ENCODE measurements around the gene ZBTB3. TPM values are rescaled to one million over a fixed set of nuclear protein-coding genes. Genes with fewer than 3 reads are reported as not detected.
A peak's percentile ranks its signal among the peaks of the same experiment; 100 is the strongest.

ZBTB3 gene
- total RNA-seq, 1 experiment from 2014 or later: 12.9 TPM

GRCh38 chr11:62794201-62794775, 40.3 kb upstream of the ZBTB3 start:
- H3K9me3 ChIP-seq (ENCODE audit: control insufficient read depth, insufficient read depth, low read depth, low read length): no peaks in the 10 kb centered on the region
- in situ Hi-C loops (cut with HindIII; ENCODE audit: low pct_unique_long_range_greater_than_20kb, low sequenced_read_pairs): no loop called here

GRCh38 chr11:62792202-62792575, 38.2 kb upstream of the ZBTB3 start:
- peak overlapping the region; percentile 87 for H3K27ac ChIP-seq (ENCODE audit: low read length)
- no peak for DNase-seq (ENCODE audit: low read depth, low spot score)
- H3K4me1 ChIP-seq (ENCODE audit: control insufficient read depth, insufficient read depth, low read length): peaks cover 29% of the 10 kb centered on the region
- ChIA-PET CTCF (no interaction called here), POLR2A (interaction anchor here (0.6 kb wide), 1 partner anchor 124 kb away, joined by 7 read pairs; no protein-coding TSS in a partner anchor)
- peak overlapping the region; percentile 86 to 87; a peak in 3 of 4 replicates for H3K4me3 ChIP-seq (ENCODE audit: low read depth in 2 of 2, low read length in 2 of 2)
- H3K9me3 ChIP-seq (ENCODE audit: control insufficient read depth, insufficient read depth, low read depth, low read length): no peaks in the 10 kb centered on the region
- no peaks in the 10 kb centered on the region for H3K27me3 ChIP-seq (ENCODE audit: control insufficient read depth, insufficient read depth, low read length)
- in situ Hi-C loops (cut with HindIII; ENCODE audit: low pct_unique_long_range_greater_than_20kb, low sequenced_read_pairs): no loop called here
- 0 out of 2 replicates have a peak, but pooled peaks have one; percentile 8 for ATAC-seq
- peaks cover 3% of the 10 kb centered on the region for H3K36me3 ChIP-seq (ENCODE audit: control insufficient read depth, insufficient read depth, low read length)
- no peak for TF ChIP-seq SIN3A (IDR thresholded peaks at IDR 0.05; ENCODE audit: borderline replicate concordance, insufficient read depth, low read depth, low read length)
- TF ChIP-seq CTCF (IDR thresholded peaks at IDR 0.05): no peak
- no peak for TF ChIP-seq POLR2AphosphoS5 (IDR thresholded peaks at IDR 0.05; ENCODE audit: low read depth, low read length)
- TF ChIP-seq REST (IDR thresholded peaks at IDR 0.05; ENCODE audit: insufficient read depth in 1 of 2, low read depth in 2 of 2, low read length in 1 of 2): no peak
- TF ChIP-seq TCF7L2 (IDR thresholded peaks at IDR 0.05; ENCODE audit: low read depth, low read length): no peak
- intact Hi-C loops (cut with micrococcal nuclease; ENCODE audit: unreplicated experiment): no loop called here
- no TSS peak for BruUV-seq (replicated peaks)

More at GRCh38 chr11:62794201-62794775, 40.3 kb upstream of the ZBTB3 start:
- H3K27ac ChIP-seq (ENCODE audit: low read length): no peak overlapping the region
- peaks cover 21% of the 10 kb centered on the region for H3K4me1 ChIP-seq (ENCODE audit: control insufficient read depth, insufficient read depth, low read length)
- H3K4me3 ChIP-seq (ENCODE audit: low read depth in 2 of 2, low read length in 2 of 2): no peak overlapping the region
- CTCF ChIA-PET: interaction anchor here (0.5 to 0.7 kb wide), 2 partner anchors 21 to 114 kb away, joined by 4 to 6 read pairs; no protein-coding TSS in a partner anchor
- intact Hi-C loops (cut with micrococcal nuclease; ENCODE audit: unreplicated experiment): no loop called here
- DNase-seq (ENCODE audit: low read depth, low spot score) (no peak), ATAC-seq (no peak)
- peaks cover 3% of the 10 kb centered on the region for H3K36me3 ChIP-seq (ENCODE audit: control insufficient read depth, insufficient read depth, low read length)
- no peaks in the 10 kb centered on the region for H3K27me3 ChIP-seq (ENCODE audit: control insufficient read depth, insufficient read depth, low read length)
- TF ChIP-seq REST (IDR thresholded peaks at IDR 0.05; ENCODE audit: insufficient read depth in 1 of 2, low read depth in 2 of 2, low read length in 1 of 2) (no peak), CTCF (IDR thresholded peaks at IDR 0.05) (no peak), SIN3A (IDR thresholded peaks at IDR 0.05; ENCODE audit: borderline replicate concordance, insufficient read depth, low read depth, low read length) (no peak), TCF7L2 (IDR thresholded peaks at IDR 0.05; ENCODE audit: low read depth, low read length) (no peak), POLR2AphosphoS5 (IDR thresholded peaks at IDR 0.05; ENCODE audit: low read depth, low read length) (no peak)
- no TSS peak for BruUV-seq (replicated peaks)
- POLR2A ChIA-PET: no interaction called here
